NOMO-1 treated with DMSO at 0.1 percent for 48 hours (cell line): ENCODE results near the gene SCGB1C1.

ENCODE experiments used
- DNase-seq: peaks from one replicate; lab custom pipeline; 2025; ENCODE audit not compliant: unreplicated experiment; lab: John Stamatoyannopoulos, UW

The SCGB1C1 gene

GRCh38 chr11:205221-206001 is 12.5 kb downstream of the SCGB1C1 start:
- no peak for DNase-seq

DNA sequence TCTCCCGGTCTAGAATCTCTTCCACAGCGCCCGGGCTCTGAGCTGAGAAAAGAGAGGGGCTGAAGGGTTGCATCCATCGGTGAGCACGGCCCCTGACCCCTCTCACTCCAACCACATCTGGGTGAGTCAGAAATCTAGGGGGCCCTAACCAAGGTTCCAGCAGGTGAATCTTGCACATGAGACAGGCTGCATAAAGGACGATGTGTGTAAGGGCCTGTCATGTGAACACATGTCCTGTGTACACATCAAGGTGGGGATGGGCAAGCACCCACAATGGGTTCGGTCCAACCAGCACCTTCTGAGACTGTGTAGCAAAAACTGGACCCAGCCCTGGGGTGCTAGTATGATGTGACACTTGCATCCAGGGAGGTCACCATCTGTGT is 13.1 kb downstream of the SCGB1C1 start:
- DNase-seq = no peak

- DNase-seq = no peak
Measured at GRCh38 chr11:206526-207207, 13.8 kb downstream of the SCGB1C1 start.

- DNase-seq = peak; percentile 98
Measured at GRCh38 chr11:207208-207862, 14.5 kb downstream of the SCGB1C1 start, which contains the start of the genes BET1L and RIC8A. TSS of gene BET1L (minus strand) at chr11:207399. CDS start at chr11:207321, 78 bp downstream. TSS of gene RIC8A (plus strand) at chr11:207708. CDS start at chr11:208855, 1,147 bp downstream.

DNA sequence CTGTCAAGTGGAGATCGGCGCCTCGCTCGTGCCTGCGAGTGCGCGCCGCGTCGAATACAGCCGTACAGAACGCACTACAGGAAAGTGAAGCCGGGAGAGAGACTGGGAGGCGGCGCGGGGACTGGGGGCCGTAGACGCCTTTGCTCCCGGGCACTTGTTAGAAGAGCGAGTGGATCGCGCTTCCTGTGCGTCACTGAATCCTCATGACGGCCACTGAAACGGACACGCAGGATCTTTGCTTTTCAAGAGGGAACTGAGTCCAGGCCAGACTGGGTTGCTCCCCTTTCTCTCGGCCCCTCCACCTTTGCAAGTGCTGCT is 14.9 kb downstream of the SCGB1C1 start:
- DNase-seq = no peak

DNA sequence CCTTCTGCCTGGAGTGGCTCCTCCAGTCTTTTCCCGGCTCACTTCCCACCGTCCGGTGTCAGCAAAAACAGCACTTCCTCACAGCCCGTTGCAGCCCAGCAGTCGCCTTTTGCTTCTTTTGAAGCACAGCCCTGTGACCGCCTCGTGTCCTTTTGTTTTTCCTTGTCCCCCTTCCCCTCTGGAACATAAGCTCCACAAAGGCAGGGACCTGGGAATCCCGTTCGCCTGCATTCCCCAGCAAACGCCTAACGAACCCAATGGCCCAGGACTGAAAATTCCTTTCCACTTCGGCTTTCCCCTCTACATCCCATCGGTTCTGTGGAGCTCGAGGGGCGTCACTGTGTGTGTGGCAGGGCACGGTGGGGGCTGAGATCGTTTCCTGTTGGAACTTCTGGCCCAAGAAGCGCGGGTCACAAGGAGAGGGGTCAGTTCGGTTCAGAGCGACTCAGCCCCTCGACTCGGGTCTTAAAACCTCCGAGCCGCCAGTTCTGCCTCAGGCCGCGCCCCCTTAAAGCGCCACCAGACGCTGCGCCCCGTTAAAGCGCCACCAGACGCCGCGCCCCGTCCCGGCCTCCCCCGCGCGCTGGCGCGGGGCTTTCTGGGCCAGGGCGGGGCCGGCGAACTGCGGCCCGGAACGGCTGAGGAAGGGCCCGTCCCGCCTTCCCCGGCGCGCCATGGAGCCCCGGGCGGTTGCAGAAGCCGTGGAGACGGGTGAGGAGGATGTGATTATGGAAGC is 15.5 kb downstream of the SCGB1C1 start:
- peak; percentile 79 for DNase-seq

DNA sequence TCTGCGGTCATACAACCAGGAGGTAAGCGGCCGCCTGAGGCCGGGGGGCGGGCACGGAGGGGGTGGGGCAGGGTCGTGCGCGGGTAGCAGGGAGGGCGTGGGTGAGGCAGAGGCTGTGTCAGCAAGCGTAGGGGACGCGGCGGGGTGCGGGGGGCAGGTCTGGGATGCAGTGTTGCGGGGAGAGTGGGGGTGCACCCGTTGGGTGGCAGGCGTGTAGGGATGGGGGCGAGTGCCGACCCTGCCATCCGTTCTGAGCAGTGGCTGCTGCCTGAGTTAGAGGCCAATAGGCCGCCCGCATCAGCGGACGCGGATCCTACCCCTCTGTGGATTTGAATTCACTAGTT is 16.0 kb downstream of the SCGB1C1 start:
- no peak for DNase-seq

DNA sequence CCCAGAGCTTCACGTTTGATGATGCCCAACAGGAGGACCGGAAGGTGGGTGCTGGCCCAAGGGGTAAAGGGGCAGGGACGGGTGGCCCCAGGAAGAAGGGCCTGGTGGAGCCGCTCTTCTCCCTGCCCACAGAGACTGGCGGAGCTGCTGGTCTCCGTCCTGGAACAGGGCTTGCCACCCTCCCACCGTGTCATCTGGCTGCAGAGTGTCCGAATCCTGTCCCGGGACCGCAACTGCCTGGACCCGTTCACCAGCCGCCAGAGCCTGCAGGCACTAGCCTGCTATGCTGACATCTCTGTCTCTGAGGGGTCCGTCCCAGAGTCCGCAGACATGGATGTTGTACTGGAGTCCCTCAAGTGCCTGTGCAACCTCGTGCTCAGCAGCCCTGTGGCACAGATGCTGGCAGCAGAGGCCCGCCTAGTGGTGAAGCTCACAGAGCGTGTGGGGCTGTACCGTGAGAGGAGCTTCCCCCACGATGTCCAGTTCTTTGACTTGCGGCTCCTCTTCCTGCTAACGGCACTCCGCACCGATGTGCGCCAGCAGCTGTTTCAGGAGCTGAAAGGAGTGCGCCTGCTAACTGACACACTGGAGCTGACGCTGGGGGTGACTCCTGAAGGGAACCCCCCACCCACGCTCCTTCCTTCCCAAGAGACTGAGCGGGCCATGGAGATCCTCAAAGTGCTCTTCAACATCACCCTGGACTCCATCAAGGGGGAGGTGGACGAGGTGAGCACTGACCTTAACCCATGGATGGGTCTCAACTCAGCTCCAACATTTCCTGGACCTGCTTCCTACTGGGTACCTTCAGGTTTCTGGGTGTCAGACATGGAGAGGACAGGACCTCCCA is 16.6 kb downstream of the SCGB1C1 start:
- no peak for DNase-seq

DNA sequence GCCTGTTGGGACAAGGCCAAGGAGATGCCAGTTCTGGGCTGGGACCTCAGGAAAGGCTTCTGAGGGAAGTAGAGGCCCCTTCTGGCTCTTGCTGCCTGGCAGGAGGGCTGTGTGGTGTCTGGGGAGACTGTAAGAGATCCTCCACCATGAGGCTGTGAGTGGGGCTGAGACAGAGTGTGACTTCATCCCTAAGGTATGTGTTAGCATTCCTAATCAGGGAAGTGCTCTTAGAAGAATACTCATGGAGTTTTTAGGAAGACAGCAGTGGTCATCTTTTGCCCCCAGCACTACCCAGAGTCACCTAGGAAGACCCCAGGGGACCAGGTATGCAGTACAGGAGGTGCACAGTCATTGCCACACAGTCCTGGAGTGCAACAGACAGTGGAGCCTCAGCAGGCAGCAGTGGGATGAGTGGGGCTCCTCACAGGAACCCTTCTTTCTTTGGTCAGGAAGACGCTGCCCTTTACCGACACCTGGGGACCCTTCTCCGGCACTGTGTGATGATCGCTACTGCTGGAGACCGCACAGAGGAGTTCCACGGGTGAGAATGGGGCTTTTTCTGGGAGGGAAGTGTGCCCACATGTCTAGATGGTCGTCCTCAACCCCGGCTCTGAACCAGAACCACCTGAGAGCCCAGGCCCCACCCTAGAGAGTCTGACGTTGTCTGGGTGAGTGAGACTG is 17.4 kb downstream of the SCGB1C1 start:
- no peak for DNase-seq

DNA sequence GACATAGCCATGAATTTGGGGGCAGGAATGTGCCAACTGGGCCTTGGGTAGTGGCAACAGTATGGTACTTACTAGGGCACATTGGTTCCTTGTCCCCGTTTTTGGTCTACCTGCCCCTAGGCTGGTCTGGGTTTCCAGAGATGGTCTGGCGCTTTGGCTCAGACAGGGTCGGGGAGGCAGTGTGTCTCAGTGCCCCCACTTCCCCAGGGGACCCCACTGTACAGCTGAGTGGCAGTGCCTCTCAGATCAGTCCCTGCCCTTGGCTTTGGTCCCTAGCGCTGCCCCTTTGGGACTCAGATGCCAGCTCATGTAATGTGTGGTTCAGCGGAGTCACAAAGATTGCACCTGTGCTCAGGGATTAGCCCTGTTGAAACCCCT is 17.9 kb downstream of the SCGB1C1 start:
- no peak for DNase-seq

- no peak for DNase-seq
Measured at GRCh38 chr11:211295-211694, 18.4 kb downstream of the SCGB1C1 start.

DNA sequence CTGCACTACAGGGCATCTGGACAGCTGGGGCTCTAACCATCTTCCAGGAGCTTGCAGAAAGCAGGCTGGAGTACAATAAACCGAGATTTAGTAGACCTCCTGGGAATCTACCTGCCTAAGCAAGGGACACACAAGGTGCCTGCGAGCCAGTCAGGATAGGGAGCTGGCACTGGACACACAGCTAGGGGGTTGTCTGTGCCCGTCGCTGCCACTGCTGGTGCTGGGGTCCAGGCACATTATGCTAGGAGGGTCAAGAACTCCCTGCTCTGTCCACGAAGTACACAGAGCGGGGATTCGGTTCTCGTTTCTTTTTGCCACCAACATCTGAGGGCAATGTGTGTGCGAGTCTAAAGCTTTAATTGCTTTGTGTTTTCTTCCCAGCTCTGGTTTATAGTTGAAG is 18.9 kb downstream of the SCGB1C1 start:
- no peak for DNase-seq

GRCh38 chr11:212150-213100 is 19.5 kb downstream of the SCGB1C1 start:
- no peak for DNase-seq

GRCh38 chr11:213111-213510 is 20.2 kb downstream of the SCGB1C1 start:
- DNase-seq = no peak

DNA sequence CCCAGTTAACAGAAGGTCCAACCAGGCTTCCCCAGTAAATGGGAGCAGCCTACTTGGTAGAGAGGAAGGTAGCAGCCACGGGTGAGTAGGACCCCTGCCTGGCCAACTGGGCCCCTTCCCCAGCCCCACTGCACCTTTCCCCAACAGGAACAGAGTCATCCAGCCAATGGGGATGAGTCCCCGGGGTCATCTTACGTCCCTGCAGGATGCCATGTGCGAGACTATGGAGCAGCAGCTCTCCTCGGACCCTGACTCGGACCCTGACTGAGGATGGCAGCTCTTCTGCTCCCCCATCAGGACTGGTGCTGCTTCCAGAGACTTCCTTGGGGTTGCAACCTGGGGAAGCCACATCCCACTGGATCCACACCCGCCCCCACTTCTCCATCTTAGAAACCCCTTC is 21.2 kb downstream of the SCGB1C1 start:
- no peak for DNase-seq

DNA sequence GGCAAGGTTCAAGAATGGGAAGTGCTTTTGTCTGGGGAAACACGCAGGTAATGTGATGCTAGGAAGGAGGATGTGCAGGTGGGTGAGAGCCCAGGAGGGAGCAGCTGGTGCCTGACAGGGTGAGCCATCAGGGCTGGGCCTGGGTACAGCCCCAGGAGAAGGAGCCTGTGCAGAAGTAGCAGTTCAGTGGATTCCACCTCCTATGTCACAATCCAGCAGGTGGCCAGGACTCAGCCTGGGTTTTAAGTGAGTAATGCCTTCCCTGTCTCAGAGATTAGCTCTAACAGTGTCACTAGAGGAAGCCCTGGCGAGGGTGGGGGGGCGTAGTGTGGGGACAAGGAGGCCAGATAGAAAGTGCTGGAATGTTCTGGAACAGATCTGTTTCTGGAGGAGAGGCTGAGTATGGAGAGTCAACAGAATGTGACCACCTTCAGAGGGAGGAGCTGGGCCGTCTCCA is 22.7 kb downstream of the SCGB1C1 start:
- no peak for DNase-seq

DNA sequence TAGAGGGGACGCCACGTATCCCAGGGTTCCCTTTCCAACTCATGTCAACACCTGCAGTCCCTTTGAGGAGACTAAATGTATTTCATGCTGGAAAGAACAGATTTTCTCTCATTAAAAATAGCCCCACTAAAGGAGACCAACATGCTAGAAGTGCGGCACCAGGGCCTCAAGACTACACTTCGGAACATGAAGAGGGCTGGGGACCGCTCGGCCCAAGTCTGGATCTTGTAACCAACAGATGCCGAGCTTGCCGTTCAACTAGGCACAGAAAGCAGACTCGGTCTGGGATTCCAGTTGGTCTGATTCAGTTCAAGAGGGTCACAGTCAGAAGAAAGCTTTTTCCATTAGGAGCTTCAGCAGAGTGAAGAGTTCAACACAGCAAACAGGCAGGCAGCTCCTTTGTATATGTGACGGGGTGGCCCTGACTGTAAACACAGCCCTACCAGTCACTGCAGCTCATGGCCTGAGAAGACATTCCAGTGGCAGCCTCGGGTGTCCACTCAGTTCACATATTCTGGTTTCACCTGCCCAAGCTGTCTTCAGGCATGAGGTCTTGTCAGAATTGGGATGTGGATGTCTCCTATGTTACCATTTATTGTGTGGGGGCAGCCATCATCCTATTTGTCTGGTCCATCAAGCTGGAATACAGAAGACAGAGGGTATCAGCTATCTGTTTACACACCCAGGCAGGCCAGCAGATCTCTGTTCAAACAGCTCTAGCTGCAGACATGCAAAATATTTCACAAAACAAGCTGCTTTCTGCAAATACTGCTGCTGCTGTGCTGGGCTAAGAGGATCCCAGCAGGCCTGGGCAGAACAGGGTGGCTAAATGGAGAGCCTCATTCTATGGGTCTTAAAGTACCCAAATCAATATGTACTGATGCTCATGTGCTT is 23.4 kb downstream of the SCGB1C1 start:
- DNase-seq = no peak

DNA sequence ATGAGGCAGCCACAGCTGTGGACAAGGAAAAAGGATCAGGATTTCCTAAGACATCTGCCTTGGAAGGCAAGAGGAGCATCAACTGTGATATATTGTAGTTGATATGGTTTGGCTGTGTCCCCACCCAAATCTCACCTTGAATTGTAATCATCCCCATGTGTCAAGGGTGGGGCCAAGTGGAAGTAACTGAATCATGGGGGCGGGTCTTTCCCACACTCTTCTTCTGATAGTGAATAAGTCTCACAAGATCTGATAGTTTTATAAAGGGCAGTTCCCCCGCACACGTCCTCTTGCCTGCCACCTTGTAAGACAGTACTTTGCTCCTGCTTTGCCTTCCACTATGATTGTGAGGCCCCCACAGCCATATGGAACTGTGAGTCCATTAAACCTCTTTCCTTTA is 24.8 kb downstream of the SCGB1C1 start:
- DNase-seq = no peak
